ENCODE data around the gene RNF146. TPM values are rescaled to one million over a fixed set of nuclear protein-coding genes. Genes with fewer than 3 reads are reported as not detected.

Gene RNF146
- total and polyA plus RNA-seq, 8 donors, result 8.7 to 28.6 (median 15.4) TPM

DNA sequence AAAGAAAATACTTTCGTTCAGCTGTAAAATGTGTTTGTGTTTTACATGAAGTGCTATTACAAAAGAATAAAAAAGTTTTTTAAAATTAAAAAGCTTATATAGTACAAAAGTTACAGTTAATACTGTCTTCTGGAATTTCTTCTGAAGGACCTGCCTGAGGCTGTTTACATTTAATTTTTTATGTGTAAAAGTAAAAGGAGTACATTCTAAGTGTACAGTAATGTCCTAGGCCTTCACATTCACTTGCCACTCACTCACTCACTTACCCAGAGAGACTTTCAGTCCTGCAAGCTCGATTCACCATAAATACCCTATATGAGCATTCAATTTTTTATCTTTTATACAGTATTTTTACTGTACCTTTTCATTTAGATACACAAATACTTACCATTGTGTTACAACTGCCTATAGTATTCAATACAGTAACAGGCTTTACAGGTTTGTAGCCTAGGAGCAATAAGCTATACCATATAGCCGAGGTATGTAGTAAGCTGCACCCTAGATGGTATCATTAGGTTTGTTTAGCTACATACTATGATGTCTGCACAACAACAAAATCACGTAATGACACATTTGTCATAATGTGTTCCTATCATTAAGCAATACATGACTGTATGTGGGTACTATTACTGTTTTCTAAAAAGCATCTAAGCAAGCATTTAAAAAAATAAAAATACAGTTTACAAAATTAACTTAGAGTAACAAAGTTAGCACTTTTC lies 33.0 kb downstream of the RNF146 start:
- Histone ChIP-seq H3K9me3 (no peaks in the 10 kb centered on the region), H3K36me3 (no peaks in the 10 kb centered on the region), H3K27me3 (no peaks in the 10 kb centered on the region), H3K4me1 (peaks cover 0 to 14% (median 12%) of the 10 kb centered on the region in 3 donors), H3K27ac (no peak overlapping the region), H3K4me3 (no peak overlapping the region)
- 95 to 96% methylated on average over 4 of the region's 4 CpGs for WGBS, 2 donors
- intact Hi-C loops (cut with DNase I), result loop anchor here in 1 of 3 donors (10.0 kb wide), 1 partner anchor 145 kb away; no protein-coding TSS in a partner anchor
- DNase-seq (no peak), FAIRE-seq (no peak), ATAC-seq (no peak)
- TF ChIP-seq, protein P1, sequence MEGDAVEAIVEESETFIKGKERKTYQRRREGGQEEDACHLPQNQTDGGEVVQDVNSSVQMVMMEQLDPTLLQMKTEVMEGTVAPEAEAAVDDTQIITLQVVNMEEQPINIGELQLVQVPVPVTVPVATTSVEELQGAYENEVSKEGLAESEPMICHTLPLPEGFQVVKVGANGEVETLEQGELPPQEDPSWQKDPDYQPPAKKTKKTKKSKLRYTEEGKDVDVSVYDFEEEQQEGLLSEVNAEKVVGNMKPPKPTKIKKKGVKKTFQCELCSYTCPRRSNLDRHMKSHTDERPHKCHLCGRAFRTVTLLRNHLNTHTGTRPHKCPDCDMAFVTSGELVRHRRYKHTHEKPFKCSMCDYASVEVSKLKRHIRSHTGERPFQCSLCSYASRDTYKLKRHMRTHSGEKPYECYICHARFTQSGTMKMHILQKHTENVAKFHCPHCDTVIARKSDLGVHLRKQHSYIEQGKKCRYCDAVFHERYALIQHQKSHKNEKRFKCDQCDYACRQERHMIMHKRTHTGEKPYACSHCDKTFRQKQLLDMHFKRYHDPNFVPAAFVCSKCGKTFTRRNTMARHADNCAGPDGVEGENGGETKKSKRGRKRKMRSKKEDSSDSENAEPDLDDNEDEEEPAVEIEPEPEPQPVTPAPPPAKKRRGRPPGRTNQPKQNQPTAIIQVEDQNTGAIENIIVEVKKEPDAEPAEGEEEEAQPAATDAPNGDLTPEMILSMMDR (IDR thresholded peaks at IDR 0.05), result no peak

DNA sequence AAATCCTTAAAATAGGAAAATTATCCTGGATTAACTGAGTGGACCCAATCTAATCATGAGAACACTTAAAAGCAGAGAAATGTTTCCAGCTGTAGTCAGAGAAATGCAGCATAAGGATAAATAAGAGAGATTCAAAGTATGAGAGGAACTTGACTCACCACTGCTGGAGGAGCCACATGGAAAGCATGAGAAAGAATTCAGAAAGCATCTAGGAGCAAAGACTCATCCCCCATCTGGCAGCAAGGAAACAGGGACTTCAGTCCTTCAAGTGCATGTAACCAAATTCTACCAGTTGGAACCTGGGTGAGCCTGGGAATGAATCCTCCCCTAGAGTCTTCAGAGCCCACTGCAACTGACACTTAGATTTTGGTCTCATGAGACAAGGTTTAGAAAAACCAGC lies 33.7 kb downstream of the RNF146 start:
- no peak for DNase-seq
- TF ChIP-seq, protein P1 (IDR thresholded peaks at IDR 0.05), result no peak
- no peak overlapping the region for H3K27ac ChIP-seq
- no peaks in the 10 kb centered on the region for H3K27me3 ChIP-seq
- peaks cover 0 to 14% (median 12%) of the 10 kb centered on the region in 3 donors for H3K4me1 ChIP-seq
- intact Hi-C loops (cut with DNase I), result loop anchor here in 1 of 3 donors (10.0 kb wide), 1 partner anchor 144 kb away; no protein-coding TSS in a partner anchor
- H3K9me3 ChIP-seq, result no peaks in the 10 kb centered on the region
- no peak for FAIRE-seq
- ATAC-seq, result peak in 1 of 4 donors; percentile 29
- H3K4me3 ChIP-seq, result no peak overlapping the region
- H3K36me3 ChIP-seq, result no peaks in the 10 kb centered on the region

DNA sequence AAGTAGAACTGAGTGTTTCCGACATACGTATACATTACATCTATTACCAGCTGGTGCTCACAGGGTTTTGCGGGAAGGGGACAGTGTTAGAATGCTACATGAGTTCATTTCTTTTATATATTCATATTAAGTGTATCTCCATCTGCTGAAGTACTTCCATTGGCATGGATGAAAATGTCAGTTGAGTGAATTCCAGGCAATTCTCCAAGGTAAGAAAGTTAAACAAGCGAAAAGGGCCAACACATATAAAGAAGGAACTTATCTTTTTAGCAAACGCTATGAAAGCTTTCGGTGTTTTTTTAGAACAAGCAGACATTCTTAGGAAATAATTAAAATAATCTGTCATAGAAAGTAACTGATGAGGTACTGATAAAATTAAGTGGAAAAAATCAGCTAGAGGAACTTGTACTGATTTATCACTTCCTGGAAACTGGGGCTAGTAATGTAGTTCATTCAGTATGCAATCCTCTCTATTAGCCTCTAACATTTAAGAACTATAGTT lies 34.6 kb downstream of the RNF146 start:
- TF ChIP-seq, protein P1 (IDR thresholded peaks at IDR 0.05), result no peak
- 50 to 52% methylated on average over 6 of the region's 6 CpGs for WGBS, 2 donors
- no peaks in the 10 kb centered on the region for H3K36me3 ChIP-seq
- ATAC-seq, result peak; percentile 35 to 68 (median 57)
- intact Hi-C loops (cut with DNase I), result loop anchor here in 1 of 3 donors (10.0 kb wide), 1 partner anchor 144 kb away; no protein-coding TSS in a partner anchor
- FAIRE-seq, result no peak
- peak overlapping the region in 1 of 4 donors; percentile 19 for H3K27ac ChIP-seq
- no peaks in the 10 kb centered on the region for H3K27me3 ChIP-seq
- DNase-seq, result no peak
- no peak overlapping the region for H3K4me3 ChIP-seq
- peaks cover 0 to 14% (median 12%) of the 10 kb centered on the region in 3 donors for H3K4me1 ChIP-seq
- no peaks in the 10 kb centered on the region for H3K9me3 ChIP-seq

DNA sequence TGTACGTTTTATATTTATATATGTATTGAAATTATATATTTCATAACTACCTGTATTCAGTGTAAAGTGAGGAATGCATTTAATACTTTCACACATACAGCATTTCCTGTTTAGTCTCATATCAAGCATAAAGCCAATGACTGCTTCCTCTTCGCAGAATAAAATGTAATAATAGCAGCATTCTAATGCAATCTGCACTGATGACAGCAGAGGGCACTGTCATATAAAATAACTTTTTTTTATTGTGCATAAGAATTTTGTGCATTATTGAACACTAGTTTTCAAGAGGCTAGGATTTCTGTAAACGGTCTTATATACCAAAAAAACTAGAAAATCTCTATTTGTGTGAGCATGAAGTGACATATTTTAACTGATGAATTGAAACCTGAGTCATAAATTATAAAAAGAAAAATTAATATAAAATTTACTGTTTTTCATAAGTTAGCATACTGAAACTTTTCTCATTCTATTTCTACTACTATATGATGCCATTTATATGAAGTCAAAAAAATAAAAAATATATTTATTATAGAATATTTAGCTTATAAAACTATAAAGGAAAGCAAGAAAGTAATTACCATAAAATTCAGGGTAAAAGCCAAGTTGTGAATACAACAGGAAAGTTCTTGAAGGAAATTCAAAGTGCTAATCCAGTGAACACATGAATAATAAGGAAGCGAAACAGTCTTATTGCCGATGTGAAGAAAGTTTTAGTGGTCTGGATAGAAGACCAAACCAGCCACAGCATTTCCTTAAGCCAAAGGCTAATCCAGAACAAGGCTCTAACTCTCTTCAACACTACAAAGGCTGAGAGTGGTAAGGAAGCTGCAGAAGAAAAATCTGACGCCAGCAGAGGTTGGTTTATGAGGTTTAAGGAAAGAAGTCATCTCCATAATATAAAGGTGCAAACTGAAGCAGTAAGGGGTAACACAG lies 36.3 kb downstream of the RNF146 start:
- ATAC-seq (peak; percentile 69 to 93 (median 82)), DNase-seq (peak in 1 of 6 donors; percentile 41), FAIRE-seq (peak; percentile 96)
- intact Hi-C loops (cut with DNase I), result loop anchor here in 1 of 3 donors (10.0 kb wide), 1 partner anchor 142 kb away; no protein-coding TSS in a partner anchor
- TF ChIP-seq, protein P1 (IDR thresholded peaks at IDR 0.05), result peak; percentile 21 to 67 (median 34)
- H3K4me1 ChIP-seq, result peaks cover 0 to 14% (median 12%) of the 10 kb centered on the region in 3 donors
- H3K27ac ChIP-seq, result no peak overlapping the region
- no peaks in the 10 kb centered on the region for H3K36me3 ChIP-seq
- 50 to 61% methylated on average over 6 of the region's 6 CpGs for WGBS, 2 donors
- H3K27me3 ChIP-seq, result no peaks in the 10 kb centered on the region
- H3K4me3 ChIP-seq, result no peak overlapping the region
- no peaks in the 10 kb centered on the region for H3K9me3 ChIP-seq
